H1 (cell line): Measurements from ENCODE around the gene PSMD13.

Experiments
- POLR2AphosphoS5 ChIP-seq: IDR thresholded peaks from 2 replicates; pipeline ENCODE4 v1.6.1; 2011; ENCODE audit warnings: low read depth, low read length
- RFX5 ChIP-seq: IDR thresholded peaks from 2 replicates; pipeline ENCODE4 v1.6.1; 2011; ENCODE audit warnings: low read depth, low read length, improper control_type of control experiment, borderline replicate concordance
- SIN3A ChIP-seq, 2 experiments: IDR thresholded peaks in 1 of 2; conservative IDR thresholded peaks in 1 of 2; 2 replicates each; pipeline ENCODE4 v1.6.1; 2011 to 2012; ENCODE audit warnings: low read length in 2 of 2, improper control_type of control experiment in 1 of 2, low read depth in 1 of 2, mild to moderate bottlenecking in 1 of 2
- TF ChIP-seq, protein P1 (sequence below), 3 experiments: IDR thresholded peaks; 1 replicate in 2 of 3; 2 replicates in 1 of 3; pipeline versions ENCODE4 v1.5.1 to v1.6.1; 2011; ENCODE audit warnings: low read length in 3 of 3, mild to moderate bottlenecking in 3 of 3, inconsistent platforms in 2 of 3, low read depth in 1 of 3, moderate library complexity in 1 of 3; ENCODE audit not compliant: insufficient read depth in 1 of 3; ENCODE audit errors: control extremely low read depth in 1 of 3

DNA sequence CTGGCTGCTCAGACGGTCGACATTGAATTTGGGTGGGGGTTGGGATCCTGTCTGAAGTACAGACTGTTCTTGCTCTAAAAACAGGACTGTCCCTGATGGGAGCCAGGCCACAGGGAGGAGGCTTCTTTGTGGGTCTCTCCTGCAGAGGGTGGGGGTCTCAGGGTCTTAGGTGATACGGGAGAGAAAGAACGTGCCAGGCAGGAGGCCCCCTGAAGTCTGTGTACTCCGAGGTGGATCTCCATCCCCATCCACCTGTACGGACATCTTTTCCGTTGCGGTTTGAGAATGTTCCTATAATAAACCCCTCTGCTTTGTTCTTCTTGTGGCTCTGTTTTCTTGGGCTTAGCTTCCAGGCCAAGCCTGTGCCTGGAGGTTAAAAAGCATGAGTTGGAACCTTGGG, 15.9 kb downstream of the PSMD13 start:
- TF ChIP-seq POLR2AphosphoS5 (no peak), RFX5 (no peak), SIN3A (conservative IDR thresholded peaks at IDR 0.05 in 1 of 2, IDR thresholded peaks at IDR 0.05 in 1 of 2; ENCODE audit: low read depth in 1 of 2, low read length in 2 of 2) (no peak)
- TF ChIP-seq, protein P1, sequence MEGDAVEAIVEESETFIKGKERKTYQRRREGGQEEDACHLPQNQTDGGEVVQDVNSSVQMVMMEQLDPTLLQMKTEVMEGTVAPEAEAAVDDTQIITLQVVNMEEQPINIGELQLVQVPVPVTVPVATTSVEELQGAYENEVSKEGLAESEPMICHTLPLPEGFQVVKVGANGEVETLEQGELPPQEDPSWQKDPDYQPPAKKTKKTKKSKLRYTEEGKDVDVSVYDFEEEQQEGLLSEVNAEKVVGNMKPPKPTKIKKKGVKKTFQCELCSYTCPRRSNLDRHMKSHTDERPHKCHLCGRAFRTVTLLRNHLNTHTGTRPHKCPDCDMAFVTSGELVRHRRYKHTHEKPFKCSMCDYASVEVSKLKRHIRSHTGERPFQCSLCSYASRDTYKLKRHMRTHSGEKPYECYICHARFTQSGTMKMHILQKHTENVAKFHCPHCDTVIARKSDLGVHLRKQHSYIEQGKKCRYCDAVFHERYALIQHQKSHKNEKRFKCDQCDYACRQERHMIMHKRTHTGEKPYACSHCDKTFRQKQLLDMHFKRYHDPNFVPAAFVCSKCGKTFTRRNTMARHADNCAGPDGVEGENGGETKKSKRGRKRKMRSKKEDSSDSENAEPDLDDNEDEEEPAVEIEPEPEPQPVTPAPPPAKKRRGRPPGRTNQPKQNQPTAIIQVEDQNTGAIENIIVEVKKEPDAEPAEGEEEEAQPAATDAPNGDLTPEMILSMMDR (IDR thresholded peaks at IDR 0.05; ENCODE audit: control extremely low read depth in 1 of 3, insufficient read depth in 1 of 3, low read depth in 1 of 3, low read length in 3 of 3): no peak
